Endothelial cell of umbilical vein (primary cell): Measurements from ENCODE around the gene DDX25. TPM values are rescaled to one million over a fixed set of nuclear protein-coding genes. Genes with fewer than 3 reads are reported as not detected.

Experiments
- BruUV-seq: library from RNA; stranded (reverse); fragments of 400-500 nt; replicated peaks from 2 replicates; lab custom pipeline; 2021; lab: Mats Ljungman, UMichigan
- CTCF ChIA-PET: fragments of 300-600, 350-600 bp; sonication (Branson Sonifier 250); formaldehyde crosslinking; loops from one replicate; lab custom pipeline; 2021; ENCODE audit warnings: antibody characterized with exemption, inconsistent platforms; lab: Charles Lee
- POLR2A ChIA-PET: fragments of 300-600, 350-600 bp; sonication (Branson Sonifier 250); formaldehyde crosslinking; loops from one replicate; lab custom pipeline; 2021; ENCODE audit warnings: antibody characterized with exemption, inconsistent platforms; lab: Charles Lee
- DNase-seq: peaks from one replicate; pipeline ENCODE4 v3.0.0-alpha.2; 2011; ENCODE audit warnings: low read depth, low spot score
- FAIRE-seq: peaks from 2 replicates; lab custom pipeline; 2011; peaks lifted over from hg19 to GRCh38; lab: Jason Lieb, UNC
- H2AFZ ChIP-seq: 2 replicates; pipeline ENCODE4 v1.6.0; 2012; ENCODE audit warnings: low read depth, low read length, control low read depth, inconsistent platforms
- H3K27ac ChIP-seq: 2 replicates; pipeline ENCODE4 v1.5.1; 2011; ENCODE audit warnings: low read depth, mild to moderate bottlenecking, control low read depth, low read length, moderate library complexity; ENCODE audit not compliant: insufficient read depth
- H3K27me3 ChIP-seq, 2 experiments: 2 replicates each; pipeline versions ENCODE4 v1.6.0 to v1.6.1; 2011; ENCODE audit warnings: low read length in 2 of 2, mixed read lengths in 1 of 2; ENCODE audit not compliant: control insufficient read depth in 2 of 2, insufficient read depth in 2 of 2
- H3K36me3 ChIP-seq, 2 experiments: 2 replicates in 1 of 2; 3 replicates in 1 of 2; pipeline ENCODE4 v1.5.1; 2011; ENCODE audit warnings: low read length in 2 of 2, mild to moderate bottlenecking in 1 of 2, moderate library complexity in 1 of 2; ENCODE audit not compliant: control insufficient read depth in 2 of 2, insufficient read depth in 2 of 2; ENCODE audit errors: extremely low read depth in 1 of 2
- H3K4me1 ChIP-seq: 3 replicates; pipeline ENCODE4 v1.5.1; 2011; ENCODE audit warnings: mild to moderate bottlenecking, low read length; ENCODE audit not compliant: control insufficient read depth, insufficient read depth; ENCODE audit errors: extremely low read depth
- H3K4me2 ChIP-seq: 2 replicates; pipeline ENCODE4 v1.6.1; 2011; ENCODE audit warnings: low read length, control low read depth, mixed read lengths; ENCODE audit not compliant: insufficient read depth
- H3K4me3 ChIP-seq, 3 experiments: fragments of 200-600 bp in 1 of 3; sonication (generic), shearing (Covaris generic) in 1 of 3; replicated peaks in 1 of 3; 2 replicates each; pipeline ENCODE4 v1.5.1; 2011 to 2016; ENCODE audit warnings: control low read depth in 3 of 3, low read length in 3 of 3, mild to moderate bottlenecking in 2 of 3, inconsistent platforms in 1 of 3, low read depth in 1 of 3, moderate library complexity in 1 of 3; ENCODE audit not compliant: insufficient read depth in 1 of 3
- H3K79me2 ChIP-seq: 2 replicates; pipeline ENCODE4 v1.6.0; 2012; ENCODE audit warnings: low read length, inconsistent platforms; ENCODE audit not compliant: control insufficient read depth, insufficient read depth
- H3K9ac ChIP-seq: replicated peaks from 2 replicates; pipeline ENCODE3; 2011; ENCODE audit warnings: low read length, control low read depth; ENCODE audit not compliant: insufficient read depth; ENCODE audit errors: extremely low read depth
- H3K9me1 ChIP-seq: replicated peaks from 3 replicates; pipeline ENCODE4 v1.6.0; 2011; ENCODE audit warnings: mild to moderate bottlenecking, low read length; ENCODE audit not compliant: control insufficient read depth, insufficient read depth; ENCODE audit errors: extremely low read depth
- H3K9me3 ChIP-seq: replicated peaks from 2 replicates; pipeline ENCODE4 v1.5.1; 2012; ENCODE audit warnings: low read length, inconsistent platforms; ENCODE audit not compliant: control insufficient read depth, insufficient read depth
- H4K20me1 ChIP-seq: replicated peaks from 2 replicates; pipeline ENCODE3; 2011; ENCODE audit warnings: mild to moderate bottlenecking, low read length; ENCODE audit not compliant: control insufficient read depth, insufficient read depth; ENCODE audit errors: extremely low read depth
- MYC ChIP-seq: IDR thresholded peaks from one replicate; pipeline ENCODE4 v1.6.1; 2011; ENCODE audit warnings: mild to moderate bottlenecking, low read depth, low read length
- POLR2AphosphoS5 ChIP-seq: IDR thresholded peaks from 2 replicates; pipeline ENCODE4 v1.6.1; 2012; ENCODE audit warnings: low read depth, mild to moderate bottlenecking, control low read depth, low read length, moderate library complexity; ENCODE audit not compliant: insufficient read depth
- dilution Hi-C: fragments of 300-500 bp; cut with MboI; formaldehyde crosslinking; loops from one replicate; pipeline ENCODE4 v1.15.0; 2019; ENCODE audit warnings: low sequenced_read_pairs; ENCODE audit not compliant: extremely low pct_ligation_motif_present
- intact Hi-C: fragments of 100-400 bp; cut with micrococcal nuclease; formaldehyde crosslinking; loops from one replicate; pipeline ENCODE4 v1.10.0; 2022
- polyA plus RNA-seq, 4 experiments: library from polyadenylated mRNA; depleted of rRNA in 3 of 4; stranded (reverse) in 3 of 4; unstranded in 1 of 4; fragments of >200 nt; gene quantifications; 2 replicates each; pipeline versions ENCODE4 v1.2.1 to v1.2.3, GENCODE V29; 2011 to 2012; ENCODE audit warnings: missing spikeins in 1 of 4
- total RNA-seq: library from RNA; stranded (reverse); gene quantifications from 2 replicates; pipeline ENCODE4 v1.2.3, GENCODE V29; 2021
- TF ChIP-seq, protein P1 (sequence below), 2 donors: IDR thresholded peaks; 1 replicate in 1 of 2; 2 replicates in 1 of 2; pipeline ENCODE4 v1.5.1; 2011; ENCODE audit warnings: low read length in 2 of 2, mild to moderate bottlenecking in 2 of 2, moderate library complexity in 2 of 2, control low read depth in 1 of 2, inconsistent platforms in 1 of 2, low read depth in 1 of 2; ENCODE audit not compliant: insufficient read depth in 1 of 2; ENCODE audit errors: extremely low read depth in 1 of 2

The DDX25 gene
- total and polyA plus RNA-seq, 2 donors (not counting 3 experiments of a cell fraction or from before 2014, with no cell fraction given), result not detected

DNA sequence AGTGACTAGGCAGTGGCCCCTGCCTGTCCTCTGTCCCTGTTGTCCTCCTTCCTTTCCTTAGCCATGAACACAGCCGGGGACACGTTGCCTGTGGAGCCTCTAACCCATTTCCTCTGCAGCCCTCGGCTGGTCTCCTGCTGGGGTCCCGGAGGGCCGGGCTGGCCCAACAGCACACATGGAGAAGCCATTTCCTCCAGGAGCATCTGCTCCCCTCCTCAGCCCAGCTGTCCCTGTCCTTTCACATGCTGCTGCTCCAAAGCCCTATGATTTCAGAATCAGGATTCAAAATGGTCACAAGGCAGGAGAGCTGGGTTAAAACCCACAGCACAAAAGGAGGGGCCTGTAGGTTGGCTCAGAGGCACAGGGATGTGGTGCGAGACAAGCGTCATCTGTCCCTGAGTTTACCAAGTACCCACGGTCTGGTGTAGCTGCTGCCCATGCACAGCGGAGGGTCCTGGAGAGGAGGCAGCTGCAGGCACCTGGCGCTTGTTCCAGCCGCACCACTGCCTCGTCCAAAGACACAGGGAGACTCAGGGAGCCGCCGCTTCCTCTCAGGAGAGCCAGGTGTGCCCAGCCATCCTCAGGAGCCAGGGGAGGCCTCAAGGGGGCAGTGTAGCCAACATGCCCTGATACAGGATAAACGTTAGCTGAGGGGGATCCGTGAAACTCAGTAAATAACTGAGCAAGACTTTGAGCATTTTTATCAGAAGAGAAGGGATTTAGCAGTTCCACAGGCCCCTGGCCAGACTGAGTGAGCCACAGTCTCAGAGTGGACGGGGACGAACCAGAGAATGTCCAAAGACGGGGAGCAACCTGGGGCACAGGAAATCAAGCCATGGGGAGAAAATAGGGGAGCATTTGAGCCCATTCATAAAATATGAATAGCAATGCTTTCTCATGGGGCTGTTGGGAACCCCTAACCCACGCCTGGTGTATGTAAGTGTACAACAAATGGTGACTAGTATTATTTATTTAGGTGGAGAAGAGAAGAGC, 37.6 kb downstream of the DDX25 start:
- TF ChIP-seq MYC, result no peak
- TF ChIP-seq, protein P1, sequence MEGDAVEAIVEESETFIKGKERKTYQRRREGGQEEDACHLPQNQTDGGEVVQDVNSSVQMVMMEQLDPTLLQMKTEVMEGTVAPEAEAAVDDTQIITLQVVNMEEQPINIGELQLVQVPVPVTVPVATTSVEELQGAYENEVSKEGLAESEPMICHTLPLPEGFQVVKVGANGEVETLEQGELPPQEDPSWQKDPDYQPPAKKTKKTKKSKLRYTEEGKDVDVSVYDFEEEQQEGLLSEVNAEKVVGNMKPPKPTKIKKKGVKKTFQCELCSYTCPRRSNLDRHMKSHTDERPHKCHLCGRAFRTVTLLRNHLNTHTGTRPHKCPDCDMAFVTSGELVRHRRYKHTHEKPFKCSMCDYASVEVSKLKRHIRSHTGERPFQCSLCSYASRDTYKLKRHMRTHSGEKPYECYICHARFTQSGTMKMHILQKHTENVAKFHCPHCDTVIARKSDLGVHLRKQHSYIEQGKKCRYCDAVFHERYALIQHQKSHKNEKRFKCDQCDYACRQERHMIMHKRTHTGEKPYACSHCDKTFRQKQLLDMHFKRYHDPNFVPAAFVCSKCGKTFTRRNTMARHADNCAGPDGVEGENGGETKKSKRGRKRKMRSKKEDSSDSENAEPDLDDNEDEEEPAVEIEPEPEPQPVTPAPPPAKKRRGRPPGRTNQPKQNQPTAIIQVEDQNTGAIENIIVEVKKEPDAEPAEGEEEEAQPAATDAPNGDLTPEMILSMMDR (IDR thresholded peaks at IDR 0.05; ENCODE audit: extremely low read depth in 1 of 2, insufficient read depth in 1 of 2, low read depth in 1 of 2, low read length in 2 of 2), result peak; percentile 62 to 80
- no peak for TF ChIP-seq POLR2AphosphoS5
- H3K4me2 ChIP-seq, result no peak overlapping the region
- intact Hi-C loops (loop anchor here (1.0 to 5.0 kb wide), 2 partner anchors 120 to 252 kb away; partner anchors contain the start of gene CDON), dilution Hi-C loops (no loop called here)
- no peaks in the 10 kb centered on the region for H3K4me1 ChIP-seq
- no peaks in the 10 kb centered on the region for H3K9me3 ChIP-seq
- H3K27me3 ChIP-seq, result no peaks in the 10 kb centered on the region
- H3K27ac ChIP-seq, result no peak overlapping the region
- no TSS peak for BruUV-seq
- no peak overlapping the region for H3K4me3 ChIP-seq
- H3K36me3 ChIP-seq, result no peaks in the 10 kb centered on the region
- CTCF ChIA-PET, result interaction anchor here (0.6 to 10.5 kb wide), 17 partner anchors 9 to 539 kb away, joined by 3 to 147 read pairs (median 4); partner anchors contain the start of gene CDON
- H4K20me1 ChIP-seq, result no peaks in the 10 kb centered on the region
- H3K9ac ChIP-seq, result no peak overlapping the region
- DNase-seq (peak; percentile 21), FAIRE-seq (peak; percentile 48)
- no peak overlapping the region for H2AFZ ChIP-seq
- no peaks in the 10 kb centered on the region for H3K9me1 ChIP-seq
- H3K79me2 ChIP-seq, result no peaks in the 10 kb centered on the region
- POLR2A ChIA-PET, result no interaction called here
